Adrenal gland (tissue), 12 donors: ENCODE results near the gene EOLA1. TPM values are rescaled to one million over a fixed set of nuclear protein-coding genes. Genes with fewer than 3 reads are reported as not detected.
A peak's percentile ranks its signal among the peaks of the same experiment; 100 is the strongest.
"Not testable (repeated sequence)": the region's sequence is repeated elsewhere in the genome, so short reads cannot be mapped to it uniquely, and the experiment has no call there.

Experiments used
- DNase-seq, 7 donors: peaks; one replicate each; pipeline ENCODE4 v3.0.0-alpha.2; 2019 to 2020
- H3K27ac ChIP-seq, 5 donors: fragments of 200-600 bp; sonication (generic) in 4 of 5; 1 replicate in 3 of 5; 2 replicates in 2 of 5; pipeline versions ENCODE4 v1.5.1 to v1.8.0; 2016 to 2020; ENCODE audit warnings: mild to moderate bottlenecking in 1 of 5
- H3K27me3 ChIP-seq: fragments of 200-600 bp; 2 replicates; pipeline ENCODE4 v1.8.0; 2021
- H3K36me3 ChIP-seq, 2 donors: fragments of 200-600 bp; replicated peaks in 1 of 2; 1 replicate in 1 of 2; 2 replicates in 1 of 2; pipeline versions ENCODE4 v1.5.1 to v1.8.0; 2018 to 2022
- H3K4me1 ChIP-seq, 2 donors: fragments of 200-600 bp; replicated peaks in 1 of 2; 1 replicate in 1 of 2; 2 replicates in 1 of 2; pipeline versions ENCODE4 v1.5.1 to v1.8.0; 2018 to 2021
- H3K4me3 ChIP-seq, 4 donors: fragments of 200-600 bp; sonication (generic) in 3 of 4; one replicate each; pipeline ENCODE4 v1.5.1; 2016 to 2018
- H3K9me3 ChIP-seq, 3 donors: fragments of 200-600 bp; sonication (generic) in 1 of 3; replicated peaks in 1 of 3; 1 replicate in 2 of 3; 2 replicates in 1 of 3; pipeline versions ENCODE4 v1.5.1 to v1.8.0; 2016 to 2021
- POLR2A ChIP-seq, 2 donors: fragments of 450-650 bp; IDR thresholded peaks; one replicate each; pipeline ENCODE4 v1.6.1; 2017; ENCODE audit warnings: antibody characterized with exemption in 2 of 2, mild to moderate bottlenecking in 2 of 2, moderate library complexity in 1 of 2
- WGBS, 4 donors: extraction: QIAGEN DNeasy Blood & Tissue Kit in 2 of 4; methylation state at CpG; one replicate each; pipeline versions ENCODE4 v1.1.5 to v1.1.7; 2013 to 2017; 5-methylcytosine and 5-hydroxymethylcytosine counted together
- intact Hi-C, 2 donors: fragments of 100-400 bp; cut with DNase I; formaldehyde crosslinking; loops; one replicate each; pipeline versions ENCODE4 v1.14.1 to v1.15.0; 2022 to 2023
- polyA plus RNA-seq, 3 donors: library from polyadenylated mRNA; stranded (reverse); fragments of 200-250 nt in 2 of 3; fragments of 350-450 nt in 1 of 3; fragmentation: Illumina TruSeq in 1 of 3; extraction: RNeasy Lipid Tissue Mini Kit (QIAGEN cat#74804) in 1 of 3; gene quantifications; one replicate each; pipeline ENCODE4 v1.2.3, GENCODE V29; 2013 to 2014
- total RNA-seq, 9 donors: library from RNA; depleted of rRNA in 4 of 9; stranded (reverse); fragments of >200 nt in 4 of 9; fragments of 120-200 nt in 1 of 9; fragmentation: NEBNext Ultra II Directional in 1 of 9; extraction: Animal tissue kit (Norgen Biotek cat#: 25700) in 1 of 9; gene quantifications; one replicate each; pipeline versions ENCODE4 v1.1.0 to v1.2.4, GENCODE V29; 2013 to 2023
- TF ChIP-seq, protein P1 (sequence below), 6 experiments: fragments of 450-650 bp in 4 of 6; fragments of 200-600 bp in 2 of 6; sonication (generic) in 1 of 6; IDR thresholded peaks; 1 replicate in 5 of 6; 2 replicates in 1 of 6; pipeline versions ENCODE4 v1.5.1 to v1.8.0; 2016 to 2021; ENCODE audit warnings: antibody characterized with exemption in 6 of 6, mild to moderate bottlenecking in 2 of 6, moderate library complexity in 1 of 6
- donor health status: healthy with polysubstance abuse.
- donor health status: Bipolar disorder and iron deficiency.
- donor health status: DM: yes; HTN: yes; CAD: no.
- donor health status: DM: no; HTN: no; CAD: no.
- donor health status: DM: no; HTN: no; CAD: no.
- donor health status: DM: yes; HTN: yes; CAD: no.

EOLA1 gene
- total and polyA plus RNA-seq, 12 donors = 5.9 to 35.1 (median 22.6) TPM

- no peaks in the 10 kb centered on the region for H3K36me3 ChIP-seq
- H3K4me3 ChIP-seq = no peak overlapping the region
- DNase-seq = no peak
- no peak for TF ChIP-seq POLR2A (IDR thresholded peaks at IDR 0.05)
- TF ChIP-seq, protein P1, sequence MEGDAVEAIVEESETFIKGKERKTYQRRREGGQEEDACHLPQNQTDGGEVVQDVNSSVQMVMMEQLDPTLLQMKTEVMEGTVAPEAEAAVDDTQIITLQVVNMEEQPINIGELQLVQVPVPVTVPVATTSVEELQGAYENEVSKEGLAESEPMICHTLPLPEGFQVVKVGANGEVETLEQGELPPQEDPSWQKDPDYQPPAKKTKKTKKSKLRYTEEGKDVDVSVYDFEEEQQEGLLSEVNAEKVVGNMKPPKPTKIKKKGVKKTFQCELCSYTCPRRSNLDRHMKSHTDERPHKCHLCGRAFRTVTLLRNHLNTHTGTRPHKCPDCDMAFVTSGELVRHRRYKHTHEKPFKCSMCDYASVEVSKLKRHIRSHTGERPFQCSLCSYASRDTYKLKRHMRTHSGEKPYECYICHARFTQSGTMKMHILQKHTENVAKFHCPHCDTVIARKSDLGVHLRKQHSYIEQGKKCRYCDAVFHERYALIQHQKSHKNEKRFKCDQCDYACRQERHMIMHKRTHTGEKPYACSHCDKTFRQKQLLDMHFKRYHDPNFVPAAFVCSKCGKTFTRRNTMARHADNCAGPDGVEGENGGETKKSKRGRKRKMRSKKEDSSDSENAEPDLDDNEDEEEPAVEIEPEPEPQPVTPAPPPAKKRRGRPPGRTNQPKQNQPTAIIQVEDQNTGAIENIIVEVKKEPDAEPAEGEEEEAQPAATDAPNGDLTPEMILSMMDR (IDR thresholded peaks at IDR 0.05) = no peak
- intact Hi-C loops = no loop called here
- no peak overlapping the region for H3K27ac ChIP-seq
- H3K27me3 ChIP-seq = no peaks in the 10 kb centered on the region
- no peaks in the 10 kb centered on the region for H3K4me1 ChIP-seq
- WGBS, 4 donors = 58 to 72% (median 64%) methylated on average over 9 of the region's 9 CpGs
- no peaks in the 10 kb centered on the region for H3K9me3 ChIP-seq
Observed at GRCh38 chrX:149521438-149521837, 19.4 kb upstream of the EOLA1 start.

GRCh38 chrX:149522916-149523315 lies 17.9 kb upstream of the EOLA1 start:
- TF ChIP-seq, protein P1 (IDR thresholded peaks at IDR 0.05) = no peak
- no peak for TF ChIP-seq POLR2A (IDR thresholded peaks at IDR 0.05)
- Histone ChIP-seq H3K4me3 (no peak overlapping the region), H3K27me3 (no peaks in the 10 kb centered on the region), H3K4me1 (no peaks in the 10 kb centered on the region), H3K36me3 (no peaks in the 10 kb centered on the region), H3K9me3 (no peaks in the 10 kb centered on the region), H3K27ac (no peak overlapping the region)
- no peak for DNase-seq
- intact Hi-C loops = no loop called here
- 69 to 100% (median 78%) methylated on average over 1 to 2 of the region's 2 CpGs for WGBS, 4 donors

GRCh38 chrX:149525389-149525788 lies 15.4 kb upstream of the EOLA1 start:
- H3K4me3 ChIP-seq, H3K9me3 ChIP-seq, H3K4me1 ChIP-seq, H3K36me3 ChIP-seq, H3K27me3 ChIP-seq, intact Hi-C loops, H3K27ac ChIP-seq: not testable (repeated sequence)
- WGBS, 4 donors = 15 to 41% methylated on average over 4 to 6 of the region's 10 CpGs; no CpG with 5 or more reads in 2 of the 4 donors
- peak in 6 of 7 donors; percentile 22 to 78 (median 42) for DNase-seq

GRCh38 chrX:149525903-149526302 lies 14.9 kb upstream of the EOLA1 start:
- H3K4me1 ChIP-seq, intact Hi-C loops, DNase-seq, H3K4me3 ChIP-seq, H3K36me3 ChIP-seq, H3K9me3 ChIP-seq, H3K27me3 ChIP-seq, H3K27ac ChIP-seq: not testable (repeated sequence)
- 47 to 80% (median 56%) methylated on average over 1 to 5 of the region's 5 CpGs for WGBS, 4 donors

- H3K36me3 ChIP-seq, intact Hi-C loops, H3K27ac ChIP-seq, H3K9me3 ChIP-seq, H3K27me3 ChIP-seq, H3K4me1 ChIP-seq, H3K4me3 ChIP-seq: not testable (repeated sequence)
- DNase-seq = peak in 1 of 7 donors; percentile 4
- WGBS, 4 donors = 60 to 100% (median 72%) methylated on average over 1 to 7 of the region's 13 CpGs
Observed at GRCh38 chrX:149526318-149527033, 14.3 kb upstream of the EOLA1 start.

GRCh38 chrX:149527705-149528104 lies 13.1 kb upstream of the EOLA1 start:
- Histone ChIP-seq H3K36me3 (no peaks in the 10 kb centered on the region), H3K27me3 (no peaks in the 10 kb centered on the region), H3K27ac (no peak overlapping the region), H3K9me3 (no peaks in the 10 kb centered on the region), H3K4me1 (no peaks in the 10 kb centered on the region), H3K4me3 (no peak overlapping the region)
- WGBS, 4 donors = 21 to 49% (median 33%) methylated on average over 1 of the region's 1 CpG
- no peak for TF ChIP-seq POLR2A (IDR thresholded peaks at IDR 0.05)
- TF ChIP-seq, protein P1 (IDR thresholded peaks at IDR 0.05) = peak; percentile 41 to 59 (median 51)
- peak in 1 of 7 donors; percentile 21 for DNase-seq
- intact Hi-C loops = no loop called here
